IMR-90 (cell line): ENCODE results near the gene UGT1A10. TPM values are rescaled to one million over a fixed set of nuclear protein-coding genes. Genes with fewer than 3 reads are reported as not detected.
"Not testable (repeated sequence)": the region's sequence is repeated elsewhere in the genome, so short reads cannot be mapped to it uniquely, and the experiment has no call there.

Experiments used
- ATAC-seq: fragments of 200-7000 bp; cut with Tn5 transposase; 2 replicates; pipeline ENCODE4 v1.9.1; 2020; ENCODE audit warnings: low read depth, mild to moderate bottlenecking, moderate library complexity
- BruUV-seq: library from RNA; stranded (reverse); fragments of 400-500 nt; replicated peaks from 2 replicates; lab custom pipeline; 2021; lab: Mats Ljungman, UMichigan
- CTCF ChIA-PET: fragments of 300-600 bp; formaldehyde crosslinking; extraction: SDS; loops from one replicate; lab custom pipeline; 2021; ENCODE audit warnings: antibody characterized with exemption; lab: Yijun Ruan, JAX
- POLR2A ChIA-PET: fragments of 300-600 bp; sonication (Branson Sonifier 250); formaldehyde crosslinking; loops from one replicate; lab custom pipeline; 2022; ENCODE audit warnings: antibody characterized with exemption; ENCODE audit not compliant: unreplicated experiment; lab: Charles Lee
- DNase-seq: peaks from one replicate; pipeline ENCODE4 v3.0.0; 2013
- H2AFZ ChIP-seq: replicated peaks from 2 replicates; pipeline ENCODE3; 2013; ENCODE audit warnings: low read length, mild to moderate bottlenecking; ENCODE audit not compliant: poor library complexity
- H2AK5ac ChIP-seq: 2 replicates; pipeline ENCODE4 v1.6.1; 2013; ENCODE audit warnings: low read depth, low read length, inconsistent platforms
- H2AK9ac ChIP-seq: replicated peaks from 2 replicates; pipeline ENCODE3; 2013; ENCODE audit warnings: mild to moderate bottlenecking, low read depth, low read length, moderate library complexity; ENCODE audit not compliant: poor library complexity
- H2BK120ac ChIP-seq: 2 replicates; pipeline ENCODE4 v1.6.1; 2013; ENCODE audit warnings: low read depth, low read length, inconsistent platforms
- H2BK15ac ChIP-seq: 3 replicates; pipeline ENCODE4 v1.6.1; 2013; ENCODE audit warnings: low read depth, low read length, inconsistent platforms
- H2BK20ac ChIP-seq: 2 replicates; pipeline ENCODE4 v1.6.1; 2013; ENCODE audit warnings: low read depth, mild to moderate bottlenecking, inconsistent platforms, low read length, moderate library complexity
- H2BK5ac ChIP-seq: 2 replicates; pipeline ENCODE4 v1.6.1; 2013; ENCODE audit warnings: mild to moderate bottlenecking, low read depth, low read length, inconsistent platforms; ENCODE audit not compliant: poor library complexity, severe bottlenecking
- H3K14ac ChIP-seq: replicated peaks from 2 replicates; pipeline ENCODE4 v1.6.1; 2013; ENCODE audit warnings: low read depth, low read length, inconsistent platforms
- H3K18ac ChIP-seq: 2 replicates; pipeline ENCODE4 v1.6.1; 2013; ENCODE audit warnings: low read depth, low read length, control low read depth
- H3K23ac ChIP-seq: 2 replicates; pipeline ENCODE4 v1.6.1; 2013; ENCODE audit warnings: low read depth, low read length, inconsistent platforms
- H3K27ac ChIP-seq: 2 replicates; pipeline ENCODE4 v1.5.1; 2013; ENCODE audit warnings: mild to moderate bottlenecking, control low read depth, low read length; ENCODE audit not compliant: insufficient read depth
- H3K27me3 ChIP-seq: 2 replicates; pipeline ENCODE4 v1.6.1; 2013; ENCODE audit warnings: low read length; ENCODE audit not compliant: control insufficient read depth, insufficient read depth
- H3K36me3 ChIP-seq: 2 replicates; pipeline ENCODE4 v1.6.1; 2013; ENCODE audit warnings: low read length, mixed read lengths; ENCODE audit not compliant: control insufficient read depth, insufficient read depth
- H3K4ac ChIP-seq: 2 replicates; pipeline ENCODE4 v1.6.1; 2013; ENCODE audit warnings: low read depth, low read length, inconsistent platforms
- H3K4me1 ChIP-seq: 2 replicates; pipeline ENCODE4 v1.6.1; 2013; ENCODE audit warnings: low read length, mixed read lengths; ENCODE audit not compliant: control insufficient read depth, insufficient read depth
- H3K4me2 ChIP-seq: 2 replicates; pipeline ENCODE4 v1.6.1; 2013; ENCODE audit warnings: low read depth, mild to moderate bottlenecking, control low read depth, low read length, moderate library complexity
- H3K4me3 ChIP-seq: 2 replicates; pipeline ENCODE4 v1.5.1; 2013; ENCODE audit warnings: low read depth, mild to moderate bottlenecking, control low read depth, low read length, moderate library complexity; ENCODE audit not compliant: insufficient read depth
- H3K56ac ChIP-seq: 2 replicates; pipeline ENCODE4 v1.6.1; 2013; ENCODE audit warnings: low read length, inconsistent platforms; ENCODE audit not compliant: insufficient read depth; ENCODE audit errors: extremely low read depth
- H3K79me1 ChIP-seq, 2 experiments: 2 replicates each; pipeline ENCODE4 v1.6.1; 2013; ENCODE audit warnings: low read length in 2 of 2, inconsistent platforms in 1 of 2, low read depth in 1 of 2
- H3K9ac ChIP-seq: 2 replicates; pipeline ENCODE4 v1.6.1; 2013; ENCODE audit warnings: low read depth, low read length, control low read depth
- H3K9me1 ChIP-seq: 2 replicates; pipeline ENCODE4 v1.6.1; 2013; ENCODE audit warnings: low read length, inconsistent platforms; ENCODE audit not compliant: insufficient read depth
- H3K9me3 ChIP-seq: 2 replicates; pipeline ENCODE4 v1.6.1; 2013; ENCODE audit warnings: low read length; ENCODE audit not compliant: control insufficient read depth, insufficient read depth
- H4K20me1 ChIP-seq: 2 replicates; pipeline ENCODE4 v1.6.1; 2013; ENCODE audit warnings: low read length, inconsistent platforms; ENCODE audit not compliant: insufficient read depth
- H4K5ac ChIP-seq: 2 replicates; pipeline ENCODE4 v1.6.1; 2013; ENCODE audit warnings: mild to moderate bottlenecking, low read depth, low read length, control low read depth
- H4K8ac ChIP-seq, 2 experiments: 2 replicates each; pipeline ENCODE4 v1.6.1; 2013; ENCODE audit warnings: low read depth in 2 of 2, low read length in 2 of 2, control low read depth in 1 of 2, inconsistent platforms in 1 of 2
- H4K91ac ChIP-seq: 2 replicates; pipeline ENCODE4 v1.6.1; 2013; ENCODE audit warnings: low read depth, low read length, inconsistent platforms; ENCODE audit not compliant: insufficient read depth
- WGBS, 2 experiments: methylation state at CpG; one replicate each; pipeline versions ENCODE4 v1.1.5 to v1.1.7; 2013; ENCODE audit warnings: missing lambda C conversion rate in 2 of 2; ENCODE audit not compliant: insufficient read length in 1 of 2; ENCODE audit errors: extremely low coverage in 2 of 2; 5-methylcytosine and 5-hydroxymethylcytosine counted together
- dilution Hi-C: fragments of 300-500 bp; cut with HindIII; formaldehyde crosslinking; loops from one replicate; pipeline ENCODE4 v1.14.3; 2018; ENCODE audit warnings: low sequenced_read_pairs; ENCODE audit not compliant: unreplicated experiment
- in situ Hi-C: fragments of 300-500 bp; cut with MboI; formaldehyde crosslinking; loops from 3 replicates; pipeline ENCODE4 v1.14.3; 2019; ENCODE audit warnings: low sequenced_read_pairs, inconsistent platforms, mixed read lengths
- intact Hi-C: fragments of 100-400 bp; cut with micrococcal nuclease; formaldehyde crosslinking; loops from 2 replicates; pipeline ENCODE4 v1.10.0; 2022
- polyA plus RNA-seq, 3 experiments: library from polyadenylated mRNA; depleted of rRNA; stranded (reverse); fragments of >200 nt; gene quantifications; 2 replicates each; pipeline ENCODE4 v1.2.3, GENCODE V29; 2012; ENCODE audit warnings: low replicate concordance in 1 of 3
- total RNA-seq: library from RNA; depleted of rRNA; stranded (reverse); fragments of >200 nt; gene quantifications from 2 replicates; pipeline ENCODE4 v1.2.3, GENCODE V29; 2012

UGT1A10 gene
- total and polyA plus RNA-seq, 2 of the 4 experiments (the other 2 are of a cell fraction), result not detected

GRCh38 chr2:233750689-233751088 is 114.4 kb downstream of the UGT1A10 start:
- intact Hi-C loops, H4K8ac ChIP-seq, H3K4me2 ChIP-seq, H3K4me3 ChIP-seq, H2BK120ac ChIP-seq, H3K79me1 ChIP-seq, H3K56ac ChIP-seq, H2BK20ac ChIP-seq, POLR2A ChIA-PET, H3K9ac ChIP-seq, H3K9me3 ChIP-seq, H4K5ac ChIP-seq, BruUV-seq, H4K20me1 ChIP-seq, H3K4me1 ChIP-seq, CTCF ChIA-PET, H3K9me1 ChIP-seq, DNase-seq, H2AK5ac ChIP-seq, H2BK15ac ChIP-seq, H3K23ac ChIP-seq, H3K27ac ChIP-seq, ATAC-seq, H3K4ac ChIP-seq, H2AFZ ChIP-seq, H3K18ac ChIP-seq, H3K14ac ChIP-seq, H2AK9ac ChIP-seq, H2BK5ac ChIP-seq, in situ Hi-C loops, H3K36me3 ChIP-seq, H3K27me3 ChIP-seq, H4K91ac ChIP-seq, dilution Hi-C loops: not testable (repeated sequence)
- WGBS, 2 experiments, result no CpG with 5 or more reads among the region's 2 CpGs

DNA sequence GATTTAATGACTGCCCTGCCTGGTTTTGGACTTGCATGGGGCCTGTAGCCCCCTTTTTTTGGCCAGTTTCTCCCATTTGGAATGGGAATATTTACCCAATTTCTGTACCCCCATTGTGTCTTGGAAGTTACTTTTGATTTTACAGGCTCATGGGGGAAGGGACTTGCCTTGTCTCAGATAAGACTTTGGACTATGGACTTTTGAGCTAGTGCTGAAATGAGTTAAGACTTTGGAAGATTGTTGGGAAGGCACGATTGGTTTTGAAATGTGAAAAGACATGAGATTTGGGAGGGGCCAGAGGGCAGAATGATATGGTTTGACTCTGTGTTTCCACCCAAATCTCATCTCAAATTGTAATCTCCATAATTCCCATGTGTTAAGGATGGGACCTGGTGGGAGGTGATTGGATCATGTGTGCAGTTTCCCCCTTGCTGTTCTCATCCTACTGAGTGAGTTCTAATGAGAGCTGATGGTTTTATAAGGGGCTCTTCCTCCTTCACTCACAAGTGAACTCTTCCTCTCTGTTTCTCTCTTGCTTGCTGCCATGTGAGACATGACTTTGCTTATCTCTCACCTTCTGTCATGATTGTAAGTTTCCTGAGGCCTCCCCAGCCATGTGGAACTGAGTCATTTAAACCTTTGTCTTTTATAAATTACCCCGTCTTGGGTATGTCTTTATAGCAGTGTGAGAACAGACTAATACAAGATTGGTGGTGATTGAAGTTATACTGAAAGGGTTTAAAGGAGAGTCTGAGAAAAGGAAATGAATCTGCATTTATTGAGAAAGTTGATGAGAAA is 115.2 kb downstream of the UGT1A10 start:
- H2BK5ac ChIP-seq, H2AK5ac ChIP-seq, H3K23ac ChIP-seq, DNase-seq, in situ Hi-C loops, H3K4me3 ChIP-seq, H3K4ac ChIP-seq, H3K9ac ChIP-seq, H2AFZ ChIP-seq, H4K20me1 ChIP-seq, H3K36me3 ChIP-seq, H2BK15ac ChIP-seq, H3K27ac ChIP-seq, BruUV-seq, H3K9me3 ChIP-seq, H3K79me1 ChIP-seq, dilution Hi-C loops, H3K27me3 ChIP-seq, H4K5ac ChIP-seq, CTCF ChIA-PET, H3K14ac ChIP-seq, H2BK120ac ChIP-seq, intact Hi-C loops, H2BK20ac ChIP-seq, H3K18ac ChIP-seq, H3K9me1 ChIP-seq, H3K4me1 ChIP-seq, POLR2A ChIA-PET, H3K56ac ChIP-seq, H4K91ac ChIP-seq, ATAC-seq, H3K4me2 ChIP-seq, H2AK9ac ChIP-seq, H4K8ac ChIP-seq: not testable (repeated sequence)
- WGBS, 2 experiments, result no CpG with 5 or more reads among the region's 2 CpGs
